Activated T-helper 2 cell treated with anti-CD3 and anti-CD28 coated beads, Interferon-gamma antibody, Interleukin-2, Interleukin-4, amounts not matched to agents 10 μg/mL and 5 μg/mL and 100 μg/mL, durations not matched to agents 14 hours and 24 hours and 36 hours (primary cell): Measurements from ENCODE around the gene CHMP6. TPM values are rescaled to one million over a fixed set of nuclear protein-coding genes. Genes with fewer than 3 reads are reported as not detected.

Experiments used
- DNase-seq: peaks from one replicate; pipeline ENCODE4 v3.0.0; 2021; ENCODE audit warnings: low spot score
- H3K27ac Mint-ChIP-seq: one replicate; pipeline ENCODE4 v1.8.0; 2021; ENCODE audit warnings: mixed read lengths
- H3K27me3 Mint-ChIP-seq: one replicate; pipeline ENCODE4 v1.8.0; 2021; ENCODE audit warnings: low read depth, mixed read lengths
- H3K36me3 Mint-ChIP-seq: one replicate; pipeline ENCODE4 v1.8.0; 2021; ENCODE audit warnings: low read depth, mixed read lengths
- H3K4me1 Mint-ChIP-seq: one replicate; pipeline ENCODE4 v1.8.0; 2021; ENCODE audit warnings: low read depth, mixed read lengths
- H3K4me3 Mint-ChIP-seq: one replicate; pipeline ENCODE4 v1.8.0; 2021; ENCODE audit warnings: low read depth, mild to moderate bottlenecking, moderate library complexity, mixed read lengths
- H3K9me3 Mint-ChIP-seq: one replicate; pipeline ENCODE4 v1.8.0; 2021; ENCODE audit warnings: mixed read lengths
- intact Hi-C: fragments of 100-400 bp; cut with micrococcal nuclease; formaldehyde crosslinking; loops from one replicate; pipeline ENCODE4 v1.15.1; 2023
- total RNA-seq: library from RNA; stranded (reverse); gene quantifications from 2 replicates; pipeline ENCODE4 v1.2.3, GENCODE V29; 2022

Gene CHMP6
- total RNA-seq, 1 donor from 2014 or later: 36.9 TPM

DNA sequence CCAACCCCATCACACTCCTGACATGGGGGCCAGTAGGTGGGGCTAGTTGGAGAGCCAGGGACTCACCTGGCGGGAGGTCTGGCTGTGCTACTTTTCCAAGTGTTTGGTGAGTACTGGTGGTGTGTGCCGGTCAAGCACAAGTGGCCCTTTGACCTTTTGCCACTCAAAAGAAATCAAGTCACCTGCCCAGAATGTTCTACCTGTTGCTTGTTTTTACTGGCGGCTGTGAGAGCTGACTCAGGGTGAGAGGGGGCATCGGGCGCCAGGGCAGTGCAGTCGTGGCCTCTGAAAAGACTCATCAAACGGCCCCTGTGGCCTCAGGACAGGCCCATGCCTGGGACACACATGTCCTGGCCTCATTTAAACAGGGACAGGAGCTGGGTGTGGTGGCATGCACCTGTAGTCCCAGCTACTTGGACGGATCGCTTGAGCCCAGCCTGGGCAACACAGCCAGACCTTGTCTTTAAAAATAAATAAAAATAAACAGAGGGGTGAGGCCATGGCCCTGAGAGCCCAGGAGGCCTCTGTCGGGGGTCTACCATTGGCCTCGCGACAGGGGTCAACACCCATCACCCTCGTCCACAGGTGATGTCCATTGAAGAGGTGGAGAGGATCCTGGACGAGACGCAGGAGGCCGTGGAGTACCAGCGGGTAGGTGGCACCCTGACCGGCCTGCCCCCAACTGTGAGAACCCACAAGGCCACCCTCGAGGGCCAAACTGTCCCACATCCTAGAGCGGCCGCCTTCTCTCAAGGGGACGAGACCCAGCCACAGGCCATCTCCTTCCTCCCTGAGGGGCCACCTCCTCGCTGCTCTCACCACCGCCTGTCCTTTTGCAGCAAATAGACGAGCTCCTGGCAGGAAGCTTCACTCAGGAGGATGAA is 5.0 kb downstream of the CHMP6 start:
- H3K4me3 Mint-ChIP-seq: no peak overlapping the region
- DNase-seq: no peak
- peaks cover 4% of the 10 kb centered on the region for H3K4me1 Mint-ChIP-seq
- H3K9me3 Mint-ChIP-seq: no peaks in the 10 kb centered on the region
- peaks cover 16% of the 10 kb centered on the region for H3K36me3 Mint-ChIP-seq
- peaks cover 4% of the 10 kb centered on the region for H3K27me3 Mint-ChIP-seq
- H3K27ac Mint-ChIP-seq: no peak overlapping the region
- intact Hi-C loops: no loop called here

DNA sequence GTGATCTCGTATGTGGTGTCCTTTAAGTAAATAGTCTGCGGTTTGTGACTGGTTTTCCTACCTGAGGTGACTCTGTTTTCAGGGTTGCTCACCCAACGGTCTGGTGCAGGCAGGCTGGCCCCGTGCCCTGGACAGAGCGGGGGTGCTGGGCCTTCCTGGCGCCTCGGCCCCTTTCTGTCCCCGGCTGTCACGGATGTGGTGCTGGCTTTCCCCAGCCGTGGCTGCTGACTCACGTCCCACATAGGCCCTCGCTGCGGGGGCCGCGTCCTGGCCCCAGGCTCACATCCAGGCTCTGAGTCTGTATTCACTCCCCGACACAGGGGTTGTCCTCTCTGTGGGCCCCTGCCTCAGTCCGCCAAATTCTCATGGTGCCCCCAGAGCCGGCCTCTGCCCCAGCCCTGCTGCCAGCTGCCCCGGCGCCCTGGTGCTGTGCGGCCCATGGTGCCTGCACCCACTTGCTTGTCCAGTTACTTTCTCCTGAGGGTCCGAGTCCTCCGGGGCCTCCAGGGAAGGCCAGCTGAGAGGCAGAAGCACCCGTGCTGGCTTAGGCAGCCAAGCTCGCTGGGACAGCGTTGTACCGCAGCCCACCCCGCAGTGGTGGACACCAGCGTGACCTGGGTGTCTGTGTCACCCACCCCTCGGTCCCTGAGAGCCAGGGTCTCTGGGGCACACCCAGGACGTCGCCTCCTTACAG is 5.9 kb downstream of the CHMP6 start:
- no peak overlapping the region for H3K4me3 Mint-ChIP-seq

DNA sequence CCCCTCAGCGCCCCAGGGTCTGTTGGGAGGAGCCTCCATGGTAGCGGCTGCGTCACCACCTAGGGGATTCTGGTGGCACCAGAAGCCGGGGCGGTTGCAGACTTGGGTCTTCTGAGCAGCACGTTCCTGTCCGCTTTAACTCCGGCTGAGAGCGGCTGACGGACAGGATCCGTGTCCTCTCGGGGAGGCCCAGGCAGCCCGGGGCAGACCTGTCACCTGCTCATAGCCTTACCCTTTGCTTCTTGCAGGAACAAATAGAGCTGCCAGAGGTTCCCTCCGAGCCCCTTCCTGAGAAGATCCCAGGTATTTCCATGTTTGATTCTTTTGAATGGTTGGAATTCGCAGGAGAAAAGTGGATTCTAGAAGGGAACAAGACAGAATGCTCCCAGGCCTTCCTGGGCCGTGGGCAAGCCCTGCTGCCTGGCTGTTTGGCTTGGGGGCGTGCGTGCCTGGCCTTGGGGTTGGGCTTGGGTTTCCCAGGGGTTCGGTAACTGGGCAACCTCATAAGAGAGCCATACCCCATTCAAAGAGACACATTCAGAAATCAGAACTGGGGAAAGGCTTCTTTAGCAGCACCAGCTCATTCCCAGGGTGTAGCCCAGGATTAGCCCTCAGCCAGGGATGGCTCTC is 6.6 kb downstream of the CHMP6 start:
- H3K27ac Mint-ChIP-seq: no peak overlapping the region
- H3K9me3 Mint-ChIP-seq: no peaks in the 10 kb centered on the region
- no peaks in the 10 kb centered on the region for H3K4me1 Mint-ChIP-seq
- intact Hi-C loops: no loop called here
- DNase-seq: no peak
- H3K36me3 Mint-ChIP-seq: peaks cover 16% of the 10 kb centered on the region
- H3K27me3 Mint-ChIP-seq: peaks cover 16% of the 10 kb centered on the region
- H3K4me3 Mint-ChIP-seq: no peak overlapping the region

More for the DNA sequence above, 5.9 kb downstream of the CHMP6 start:
- peaks cover 10% of the 10 kb centered on the region for H3K27me3 Mint-ChIP-seq
- H3K36me3 Mint-ChIP-seq: peaks cover 16% of the 10 kb centered on the region
- H3K9me3 Mint-ChIP-seq: no peaks in the 10 kb centered on the region
- H3K4me1 Mint-ChIP-seq: peaks cover 4% of the 10 kb centered on the region
- intact Hi-C loops: no loop called here
- H3K27ac Mint-ChIP-seq: no peak overlapping the region
- DNase-seq: no peak

DNA sequence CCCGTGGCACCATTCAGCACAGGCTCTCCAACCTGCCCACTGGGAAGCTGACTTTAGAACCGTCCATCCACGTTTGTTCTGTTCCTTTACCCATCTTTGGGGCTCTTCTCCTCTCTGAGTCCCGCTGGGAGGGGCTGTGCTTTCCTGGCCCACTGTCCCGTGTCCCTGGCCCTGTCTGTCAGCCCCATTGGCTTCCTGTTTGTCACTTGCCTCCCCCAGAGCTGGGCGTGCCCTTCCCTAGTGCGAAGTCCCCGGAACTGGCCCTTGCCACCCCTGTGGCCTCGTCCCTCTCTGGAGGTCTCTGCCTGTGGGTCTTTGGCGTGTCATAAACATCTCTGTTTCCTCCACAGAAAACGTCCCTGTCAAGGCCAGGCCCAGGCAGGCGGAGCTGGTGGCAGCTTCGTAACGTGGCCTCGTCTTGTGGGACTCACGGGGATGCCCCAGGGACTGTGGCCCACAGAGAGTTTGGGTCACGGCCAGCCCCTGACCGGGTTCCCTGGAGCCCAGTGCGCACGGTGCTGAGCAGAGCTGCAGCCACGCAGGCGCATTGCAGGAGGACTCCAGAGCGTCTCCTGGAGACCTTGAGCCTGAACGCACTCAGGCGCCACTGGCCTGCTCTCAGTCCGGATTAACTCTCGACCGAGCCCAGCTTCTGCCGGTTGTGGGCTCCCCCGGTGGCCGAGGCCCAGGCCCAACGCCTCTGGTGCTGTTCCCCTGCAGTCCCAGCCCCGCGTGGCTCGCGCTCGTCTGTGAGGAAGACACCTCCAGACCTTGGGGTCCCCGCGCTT is 7.3 kb downstream of the CHMP6 start:
- no peak for DNase-seq
- no peak overlapping the region for H3K27ac Mint-ChIP-seq
- peaks cover 2% of the 10 kb centered on the region for H3K4me1 Mint-ChIP-seq
- no peak overlapping the region for H3K4me3 Mint-ChIP-seq
- H3K9me3 Mint-ChIP-seq: no peaks in the 10 kb centered on the region
- H3K36me3 Mint-ChIP-seq: peaks cover 16% of the 10 kb centered on the region
- peaks cover 21% of the 10 kb centered on the region for H3K27me3 Mint-ChIP-seq
- intact Hi-C loops: no loop called here

- intact Hi-C loops: no loop called here
- peaks cover 16% of the 10 kb centered on the region for H3K36me3 Mint-ChIP-seq
- H3K4me1 Mint-ChIP-seq: peaks cover 5% of the 10 kb centered on the region
- H3K4me3 Mint-ChIP-seq: no peak overlapping the region
- H3K27me3 Mint-ChIP-seq: peaks cover 23% of the 10 kb centered on the region
- no peak for DNase-seq
- H3K9me3 Mint-ChIP-seq: no peaks in the 10 kb centered on the region
- no peak overlapping the region for H3K27ac Mint-ChIP-seq
Observed at GRCh38 chr17:80999536-81000333, 8.1 kb downstream of the CHMP6 start.

GRCh38 chr17:81000334-81000630 is 8.6 kb downstream of the CHMP6 start:
- no peaks in the 10 kb centered on the region for H3K9me3 Mint-ChIP-seq
- peaks cover 13% of the 10 kb centered on the region for H3K36me3 Mint-ChIP-seq
- H3K27me3 Mint-ChIP-seq: peaks cover 25% of the 10 kb centered on the region
- no peak overlapping the region for H3K27ac Mint-ChIP-seq
- DNase-seq: no peak
- H3K4me3 Mint-ChIP-seq: no peak overlapping the region
- intact Hi-C loops: no loop called here
- peaks cover 6% of the 10 kb centered on the region for H3K4me1 Mint-ChIP-seq

DNA sequence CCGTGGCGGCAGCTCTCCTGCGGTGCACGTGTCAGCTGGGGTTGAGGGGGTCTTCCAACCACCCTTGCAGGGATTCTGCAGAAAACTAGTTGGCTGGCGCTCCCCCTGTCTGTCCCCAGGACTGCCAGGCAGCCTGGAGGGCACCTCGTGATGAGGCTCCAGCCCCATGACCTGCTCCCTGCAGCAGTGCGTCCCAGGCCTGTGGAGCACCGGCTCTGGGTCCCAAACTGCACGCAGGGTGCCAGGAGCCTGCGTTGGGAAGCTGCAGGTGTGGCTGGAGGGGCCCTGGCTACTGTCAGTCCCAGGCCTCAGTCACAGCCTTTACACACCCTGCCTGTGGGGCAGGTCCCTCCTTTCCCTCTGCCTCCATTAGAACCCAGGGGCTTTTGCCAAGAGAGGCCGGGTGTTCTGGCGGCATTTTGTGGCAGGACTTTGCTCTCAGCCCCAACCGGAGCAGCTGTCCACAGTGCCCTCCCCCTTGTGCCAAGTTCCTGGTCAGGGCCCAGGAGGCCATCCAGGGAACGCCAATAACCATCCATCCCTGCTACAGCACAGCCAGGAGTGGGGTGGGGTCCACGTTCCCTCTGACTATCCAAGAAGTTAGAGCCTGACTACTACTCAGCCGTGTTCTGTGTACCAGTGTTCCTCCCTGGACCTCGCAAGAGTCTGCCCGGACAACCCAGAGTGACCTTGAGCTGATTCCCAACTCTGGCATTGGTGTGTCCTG is 9.2 kb downstream of the CHMP6 start:
- Mint-ChIP-seq H3K4me3 (no peak overlapping the region), H3K27me3 (peaks cover 25% of the 10 kb centered on the region), H3K27ac (no peak overlapping the region), H3K4me1 (peaks cover 6% of the 10 kb centered on the region), H3K36me3 (peaks cover 8% of the 10 kb centered on the region), H3K9me3 (no peaks in the 10 kb centered on the region)
- DNase-seq: no peak
- intact Hi-C loops: no loop called here

DNA sequence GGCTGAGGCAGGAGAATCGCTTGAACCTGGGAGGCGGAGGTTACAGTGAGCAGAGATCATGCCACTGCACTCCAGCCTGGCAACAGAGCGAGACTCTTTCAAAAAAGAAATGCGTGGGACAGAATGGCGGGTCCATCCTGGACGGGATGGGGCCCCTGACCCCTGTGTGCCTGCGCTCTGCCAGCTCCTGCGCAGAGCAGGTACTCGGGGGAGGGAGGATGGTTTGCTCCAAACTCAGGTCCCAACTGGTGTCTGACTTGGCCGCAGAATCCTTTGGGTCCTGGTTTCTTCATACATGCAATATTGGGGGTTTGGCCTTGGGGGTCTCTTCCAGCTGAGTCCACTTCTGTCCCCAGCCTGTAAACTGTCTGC is 10.4 kb downstream of the CHMP6 start:
- Mint-ChIP-seq H3K4me1 (peaks cover 6% of the 10 kb centered on the region), H3K9me3 (no peaks in the 10 kb centered on the region), H3K36me3 (peaks cover 3% of the 10 kb centered on the region), H3K27ac (no peak overlapping the region), H3K4me3 (no peak overlapping the region), H3K27me3 (peaks cover 35% of the 10 kb centered on the region)
- DNase-seq: no peak
- intact Hi-C loops: no loop called here

- H3K9me3 Mint-ChIP-seq: no peaks in the 10 kb centered on the region
- H3K36me3 Mint-ChIP-seq: peaks cover 3% of the 10 kb centered on the region
- no peak for DNase-seq
- H3K4me3 Mint-ChIP-seq: no peak overlapping the region
- no peak overlapping the region for H3K27ac Mint-ChIP-seq
- H3K27me3 Mint-ChIP-seq: peaks cover 41% of the 10 kb centered on the region
- intact Hi-C loops: no loop called here
- peaks cover 6% of the 10 kb centered on the region for H3K4me1 Mint-ChIP-seq
Observed at GRCh38 chr17:81002409-81003361, 11.0 kb downstream of the CHMP6 start.

DNA sequence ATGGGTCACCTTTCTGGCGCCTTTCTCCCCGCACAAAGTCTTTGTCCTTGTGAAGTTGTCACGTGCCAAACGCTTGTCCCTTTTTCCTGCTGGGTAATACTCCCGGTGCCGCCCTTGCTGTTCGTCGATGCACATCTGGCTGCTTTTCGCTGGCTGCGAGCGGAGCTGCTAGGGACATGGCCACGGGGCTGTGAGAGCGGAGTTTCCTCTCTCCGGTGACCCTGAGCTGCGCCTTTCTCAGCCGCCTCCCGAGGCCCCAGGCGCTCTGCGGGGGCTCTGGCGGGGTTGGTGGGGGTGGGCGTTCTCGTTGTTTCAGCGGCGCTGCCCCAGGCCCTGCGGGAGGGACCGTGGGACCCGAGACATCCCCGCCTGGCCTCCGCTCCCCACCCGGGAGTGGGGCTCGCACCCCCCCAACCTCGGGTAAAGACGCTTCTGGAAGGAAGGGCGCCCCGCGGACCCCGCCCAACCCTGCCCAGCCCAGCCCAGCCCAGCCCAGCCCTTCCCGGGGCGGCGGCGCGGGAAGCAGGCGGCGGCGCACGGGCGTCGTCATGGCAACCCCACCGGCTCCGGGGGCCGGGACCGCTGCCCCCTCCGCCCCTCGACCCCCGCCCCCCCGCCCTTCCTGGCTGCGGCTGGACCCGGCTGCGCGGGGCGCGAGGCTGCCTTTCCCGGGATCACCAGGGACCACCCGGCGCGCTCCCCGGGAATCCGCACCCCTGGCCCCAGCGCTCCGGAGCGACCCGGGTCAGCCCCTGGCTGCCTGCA is 12.3 kb downstream of the CHMP6 start:
- Mint-ChIP-seq H3K36me3 (peaks cover under 1% of the 10 kb centered on the region), H3K4me1 (peaks cover 6% of the 10 kb centered on the region), H3K27ac (no peak overlapping the region), H3K4me3 (no peak overlapping the region), H3K9me3 (no peaks in the 10 kb centered on the region), H3K27me3 (peaks cover 41% of the 10 kb centered on the region)
- intact Hi-C loops: no loop called here
- no peak for DNase-seq
